Hepatocyte (in vitro differentiated cells): Measurements from ENCODE around the gene HRH1.

Experiments used
- EZH2 ChIP-seq: fragments of 200-600 bp; sonication (generic); IDR thresholded peaks from 2 replicates; pipeline ENCODE4 v1.6.1; 2016; ENCODE audit warnings: antibody characterized with exemption, mild to moderate bottlenecking, borderline replicate concordance
- TF ChIP-seq, protein P1 (sequence below): fragments of 200-600 bp; sonication (generic); IDR thresholded peaks from 2 replicates; pipeline ENCODE4 v1.5.1; 2016; ENCODE audit warnings: antibody characterized with exemption, mild to moderate bottlenecking; ENCODE audit not compliant: poor library complexity

GRCh38 chr3:11198495-11198894 is 44.2 kb downstream of the HRH1 start:
- TF ChIP-seq, protein P1, sequence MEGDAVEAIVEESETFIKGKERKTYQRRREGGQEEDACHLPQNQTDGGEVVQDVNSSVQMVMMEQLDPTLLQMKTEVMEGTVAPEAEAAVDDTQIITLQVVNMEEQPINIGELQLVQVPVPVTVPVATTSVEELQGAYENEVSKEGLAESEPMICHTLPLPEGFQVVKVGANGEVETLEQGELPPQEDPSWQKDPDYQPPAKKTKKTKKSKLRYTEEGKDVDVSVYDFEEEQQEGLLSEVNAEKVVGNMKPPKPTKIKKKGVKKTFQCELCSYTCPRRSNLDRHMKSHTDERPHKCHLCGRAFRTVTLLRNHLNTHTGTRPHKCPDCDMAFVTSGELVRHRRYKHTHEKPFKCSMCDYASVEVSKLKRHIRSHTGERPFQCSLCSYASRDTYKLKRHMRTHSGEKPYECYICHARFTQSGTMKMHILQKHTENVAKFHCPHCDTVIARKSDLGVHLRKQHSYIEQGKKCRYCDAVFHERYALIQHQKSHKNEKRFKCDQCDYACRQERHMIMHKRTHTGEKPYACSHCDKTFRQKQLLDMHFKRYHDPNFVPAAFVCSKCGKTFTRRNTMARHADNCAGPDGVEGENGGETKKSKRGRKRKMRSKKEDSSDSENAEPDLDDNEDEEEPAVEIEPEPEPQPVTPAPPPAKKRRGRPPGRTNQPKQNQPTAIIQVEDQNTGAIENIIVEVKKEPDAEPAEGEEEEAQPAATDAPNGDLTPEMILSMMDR = no peak
- TF ChIP-seq EZH2 = no peak
